HG03280 (cell line): ENCODE measurements around the gene PSG7.
"Not testable (repeated sequence)": the region's sequence is repeated elsewhere in the genome, so short reads cannot be mapped to it uniquely, and the experiment has no call there.

ENCODE experiments used
- ATAC-seq: cut with Tn5 transposase; IDR thresholded peaks from one replicate; pipeline ENCODE4 v1.9.1; 2021; ENCODE audit warnings: mild to moderate bottlenecking, moderate library complexity; ENCODE audit not compliant: unreplicated experiment

The PSG7 gene

DNA sequence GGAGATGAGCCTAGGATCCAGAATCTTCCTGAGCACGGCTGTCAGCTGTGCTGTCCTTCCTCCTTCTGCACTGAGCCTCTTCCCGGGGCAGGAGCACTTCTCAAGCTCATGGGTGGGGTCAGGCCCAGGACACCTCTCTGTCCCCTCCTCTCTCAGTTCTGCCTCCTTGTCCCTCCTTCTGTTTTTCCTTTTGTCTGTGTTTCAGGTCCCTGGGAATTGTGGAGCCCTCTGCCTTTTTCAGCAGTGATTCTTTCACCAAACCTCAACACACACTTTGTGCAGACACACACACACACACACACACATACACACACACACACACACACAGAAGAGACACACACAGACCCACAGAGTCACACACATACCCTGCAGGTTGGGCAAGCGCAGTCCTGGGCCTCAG is at the start of gene PSG7:
PSG7 (minus strand) TSS at position 101 of the 400 bp plus-strand sequence. CDS start 131 bp downstream, outside the sequence.
- ATAC-seq, result not testable (repeated sequence)

DNA sequence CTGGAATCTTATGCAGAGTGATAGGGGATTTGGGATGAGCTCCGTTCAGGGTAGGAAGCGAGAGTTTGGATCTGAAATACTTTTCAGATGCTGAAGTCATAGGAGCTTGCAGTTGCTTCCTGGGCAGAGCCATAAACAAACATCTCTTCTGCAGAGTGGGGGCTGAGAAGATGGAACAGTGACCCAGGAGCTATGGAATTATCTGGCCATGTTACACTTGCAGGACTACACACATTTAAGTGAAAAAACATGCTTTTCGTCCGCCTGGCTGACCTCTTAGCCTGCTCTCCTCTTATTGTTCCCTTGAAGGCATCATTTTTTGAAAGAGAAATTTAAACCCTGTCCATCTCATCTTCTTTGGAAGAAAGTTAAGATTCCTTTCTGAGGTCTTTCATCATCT is 48.6 kb upstream of the PSG7 start:
- ATAC-seq, result no peak

DNA sequence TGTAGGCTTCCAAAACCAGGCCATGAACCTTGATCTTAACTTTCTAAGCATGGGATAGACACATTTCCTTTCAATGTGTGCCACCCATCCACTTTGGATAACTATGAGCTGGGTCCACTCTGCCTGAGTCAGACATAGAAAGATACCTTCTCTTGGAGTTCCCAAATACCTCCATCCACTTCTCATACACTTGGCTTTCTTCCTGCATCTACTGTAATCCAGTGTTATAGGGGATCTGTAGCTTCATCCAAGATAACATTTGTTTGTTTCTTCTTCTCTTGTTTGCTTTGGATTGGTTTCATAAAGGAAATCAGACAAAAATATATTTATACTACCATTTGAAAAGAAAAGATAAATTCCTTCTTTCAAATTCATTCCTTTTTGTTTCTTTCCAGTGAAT is 45.1 kb upstream of the PSG7 start:
- ATAC-seq, result not testable (repeated sequence)

DNA sequence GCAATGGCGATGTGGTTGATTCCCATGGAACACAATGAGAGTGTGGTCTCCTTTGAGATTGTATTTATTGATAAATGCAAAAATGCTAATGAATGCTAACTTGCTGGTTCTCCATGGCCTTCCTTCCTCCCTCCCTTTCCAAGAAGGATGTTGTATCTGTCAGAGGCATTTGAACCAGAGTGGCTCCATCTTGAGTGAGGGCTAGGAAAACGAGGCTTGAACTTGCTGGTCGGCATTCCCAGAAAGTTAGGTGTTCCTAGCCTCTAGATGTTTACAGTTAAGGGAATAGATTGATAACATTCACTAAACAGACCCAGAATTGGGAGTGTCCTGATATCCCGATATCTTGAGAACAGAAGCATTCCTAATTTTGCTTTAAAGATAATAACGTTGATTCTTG is 34.4 kb upstream of the PSG7 start:
- ATAC-seq, result not testable (repeated sequence)

DNA sequence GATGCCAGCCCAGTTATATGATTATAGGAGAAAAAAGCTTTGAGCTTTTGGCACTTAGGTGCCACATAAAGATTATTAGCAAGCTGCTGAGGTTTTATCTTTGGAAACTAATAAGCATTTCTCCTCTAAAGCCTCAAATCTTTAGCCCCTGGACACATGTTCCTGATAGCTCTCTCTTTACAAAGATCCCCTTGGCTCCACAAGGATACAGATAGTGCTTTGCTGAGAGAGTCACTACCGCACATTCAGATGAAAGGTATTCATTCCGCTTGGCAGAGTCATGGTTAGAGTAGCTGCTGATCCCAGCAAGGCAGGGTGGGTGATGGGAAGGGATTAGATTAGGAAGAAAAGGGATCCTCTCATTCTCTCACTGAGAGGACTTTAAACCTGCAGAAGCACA is 28.2 kb upstream of the PSG7 start:
- ATAC-seq, result no peak

DNA sequence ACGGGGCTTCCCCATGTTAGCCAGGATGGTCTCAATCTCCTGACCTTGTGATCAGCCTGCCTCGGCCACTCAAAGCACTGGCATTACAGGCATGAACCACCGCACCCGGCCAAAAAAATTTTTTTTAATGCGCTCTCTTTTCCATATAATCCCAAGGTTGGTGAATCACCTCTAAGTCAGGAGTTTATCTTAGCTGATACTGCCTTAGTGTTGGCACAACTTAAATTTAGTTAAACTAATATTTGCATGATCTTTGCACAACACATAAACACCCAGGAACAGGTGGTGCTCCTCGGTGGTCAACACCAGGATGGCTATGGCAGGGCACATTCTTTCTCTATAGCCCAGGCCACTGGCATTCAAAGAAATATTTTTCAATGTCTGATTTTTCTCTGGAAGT is 24.1 kb upstream of the PSG7 start:
- ATAC-seq, result no peak

DNA sequence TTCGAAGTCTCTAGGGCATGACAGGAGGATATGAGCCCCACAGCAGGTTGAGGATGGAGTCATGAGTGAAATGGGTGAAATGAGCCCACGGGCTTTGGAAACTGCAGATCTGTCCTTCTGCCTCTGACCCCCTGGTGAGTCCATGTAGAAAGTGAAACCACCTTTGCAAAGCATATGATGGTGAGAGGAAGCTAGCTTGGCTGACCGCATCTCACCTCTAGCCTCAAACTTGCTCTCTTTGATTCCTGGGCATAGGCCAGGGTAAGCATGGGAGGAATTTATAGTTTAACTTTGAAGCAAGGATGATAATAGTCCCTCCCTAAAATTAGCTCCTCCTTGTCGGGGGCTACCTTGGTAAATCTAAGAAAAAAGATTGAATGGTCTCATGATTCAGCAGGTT is 15.1 kb upstream of the PSG7 start:
- ATAC-seq, result not testable (repeated sequence)

DNA sequence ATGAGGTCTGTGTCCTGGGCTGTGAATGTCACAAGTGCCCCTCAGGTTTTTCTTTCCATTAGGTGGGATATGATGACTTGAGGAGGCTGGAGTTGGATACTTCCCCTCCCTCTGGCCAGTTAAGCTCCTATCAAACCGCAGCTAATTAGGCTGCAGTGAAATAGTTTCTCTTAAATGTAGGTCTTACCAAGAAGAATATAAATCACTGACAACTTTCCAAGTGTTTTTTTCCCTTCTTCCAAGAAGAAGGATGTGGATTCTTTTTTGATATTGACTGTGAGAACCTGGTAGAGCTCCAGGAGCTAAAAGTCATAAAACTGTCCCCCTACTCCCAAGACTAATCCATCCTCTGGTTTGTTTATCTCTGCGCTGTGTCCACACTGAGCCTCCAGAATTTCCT is 14.5 kb upstream of the PSG7 start:
- not testable (repeated sequence) for ATAC-seq

DNA sequence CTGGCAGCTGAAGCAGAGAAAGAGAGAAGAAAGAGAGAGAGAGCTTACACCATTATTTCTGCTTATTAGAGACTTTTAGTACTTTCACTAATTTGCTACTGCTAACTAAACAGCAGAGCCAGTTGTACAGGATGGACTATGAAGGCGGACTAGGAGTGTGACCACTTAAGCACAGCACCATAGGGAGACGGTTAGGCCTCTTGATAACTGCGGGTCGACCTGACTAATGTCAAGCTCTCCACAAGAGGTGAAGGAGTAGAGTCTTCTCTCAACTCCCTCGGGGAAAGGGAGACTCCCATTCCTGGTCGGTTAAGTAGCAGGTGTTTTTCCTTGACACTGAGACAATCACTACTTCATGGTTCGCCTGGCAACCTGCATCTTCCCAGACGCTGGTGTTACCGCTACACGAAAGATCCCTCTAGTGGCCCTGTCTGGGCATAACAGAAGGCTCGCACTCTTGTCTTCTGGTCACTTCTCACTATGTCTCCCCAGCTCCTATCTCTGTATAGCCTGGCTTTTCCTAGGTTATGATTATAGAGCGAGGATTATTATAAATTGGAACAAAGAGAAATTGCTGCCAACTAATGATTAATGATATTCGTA is 5.3 kb upstream of the PSG7 start:
- no peak for ATAC-seq

DNA sequence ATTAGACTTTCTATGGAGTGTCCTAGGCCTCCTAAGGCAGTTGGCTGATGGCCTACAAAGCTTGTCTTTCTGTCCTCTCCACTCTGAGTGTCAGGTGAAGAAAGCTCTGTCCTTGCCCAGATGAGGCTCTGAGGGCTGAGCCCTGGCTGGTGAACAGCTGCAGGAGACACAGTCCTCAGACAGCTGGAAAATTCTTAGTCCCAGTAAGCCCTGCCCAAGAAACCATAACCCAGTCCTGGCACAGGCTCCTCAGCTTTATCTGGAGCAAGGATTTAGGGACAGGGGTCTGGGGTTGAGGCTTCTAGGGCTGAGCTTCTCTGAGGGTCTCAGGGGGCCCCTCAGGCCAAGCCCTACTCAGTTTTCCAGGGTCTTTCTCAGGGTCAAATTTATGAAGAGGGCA is 2.3 kb downstream of the PSG7 start:
- not testable (repeated sequence) for ATAC-seq

DNA sequence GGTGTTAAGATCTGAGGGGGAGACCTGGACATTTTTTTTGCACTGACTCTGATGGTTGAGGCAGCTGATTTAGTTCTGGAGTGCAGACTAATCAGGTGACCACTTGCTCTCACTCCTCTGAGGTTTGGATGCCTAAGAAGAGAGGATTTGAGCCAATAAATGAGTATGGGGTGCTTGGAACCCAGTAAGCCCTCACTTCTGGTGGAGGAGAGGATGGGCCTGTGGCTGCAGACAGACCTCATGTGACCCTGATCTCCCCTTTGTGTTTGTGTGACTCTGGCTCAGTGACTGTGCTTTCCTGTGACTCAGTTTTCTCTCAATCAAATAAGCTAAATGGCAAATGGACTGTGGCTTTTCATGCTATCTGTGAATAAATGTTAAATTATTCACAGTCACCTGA is 2.8 kb downstream of the PSG7 start:
- ATAC-seq, result not testable (repeated sequence)

DNA sequence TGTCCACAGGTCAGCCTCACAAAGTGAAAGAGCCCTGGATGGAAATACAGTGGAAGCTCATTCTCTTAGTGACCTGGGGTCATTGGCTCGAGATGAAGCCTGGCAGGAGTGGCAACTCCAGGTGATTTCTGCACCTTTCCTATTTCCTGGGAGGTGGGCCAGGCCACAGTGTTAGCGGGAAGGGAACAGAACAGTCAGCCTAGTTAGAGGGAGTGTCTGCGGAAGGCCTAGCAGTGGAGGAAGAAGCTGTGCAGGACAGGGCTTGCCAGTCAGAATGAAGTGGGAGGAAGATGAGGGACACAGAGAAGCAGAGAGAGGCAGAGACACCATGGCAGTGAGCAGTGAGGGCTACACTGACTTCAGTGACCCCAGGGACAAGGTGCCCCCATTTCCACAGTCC is 3.6 kb downstream of the PSG7 start:
- not testable (repeated sequence) for ATAC-seq

DNA sequence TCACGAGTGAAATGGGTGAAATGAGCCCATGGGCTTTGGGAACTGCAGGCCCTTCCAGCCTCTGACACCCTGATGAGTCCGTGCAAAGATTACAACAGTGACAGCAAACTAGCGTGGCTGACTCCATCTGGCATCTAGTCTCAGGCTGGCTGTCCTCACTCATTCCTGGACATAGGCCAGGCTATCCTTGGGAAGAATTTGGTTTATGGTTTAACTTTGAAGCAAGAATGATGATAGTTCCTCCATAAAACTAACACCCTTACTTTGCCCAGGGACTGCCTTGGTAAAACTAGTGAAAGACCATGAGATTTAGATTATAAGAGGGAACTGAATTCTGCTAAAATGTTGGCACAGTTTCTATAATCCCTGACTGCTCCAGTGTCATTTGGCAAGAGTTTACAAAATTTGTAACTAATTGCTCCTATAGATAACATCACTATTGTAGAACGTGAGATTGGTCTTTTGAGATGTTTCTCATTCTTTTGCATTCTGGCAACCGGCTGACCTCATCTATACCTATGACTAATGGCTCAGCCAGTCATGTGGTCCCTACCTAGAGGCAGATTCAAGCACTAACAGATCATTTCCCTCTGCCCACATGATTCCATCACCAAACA is 4.4 kb downstream of the PSG7 start:
- not testable (repeated sequence) for ATAC-seq

DNA sequence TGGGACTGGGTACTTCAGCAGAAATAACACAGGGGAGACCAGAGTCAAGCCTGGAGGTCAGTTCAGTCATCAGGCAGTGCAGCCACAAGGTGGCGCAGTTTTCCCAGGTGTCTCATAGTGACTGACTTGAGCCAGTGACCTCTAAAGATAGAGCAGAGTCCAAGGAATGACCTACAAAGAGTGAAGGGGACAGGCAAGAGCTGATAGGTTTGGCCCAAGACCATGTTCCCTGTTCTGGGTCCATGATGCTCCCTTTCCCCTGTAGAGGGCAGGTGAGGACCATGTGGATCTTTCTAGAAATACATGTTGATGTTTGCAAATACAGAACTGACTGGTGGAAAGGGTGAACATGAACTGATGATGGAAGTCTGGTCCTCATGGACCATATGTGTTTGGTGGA is 6.8 kb downstream of the PSG7 start:
- ATAC-seq, result not testable (repeated sequence)

DNA sequence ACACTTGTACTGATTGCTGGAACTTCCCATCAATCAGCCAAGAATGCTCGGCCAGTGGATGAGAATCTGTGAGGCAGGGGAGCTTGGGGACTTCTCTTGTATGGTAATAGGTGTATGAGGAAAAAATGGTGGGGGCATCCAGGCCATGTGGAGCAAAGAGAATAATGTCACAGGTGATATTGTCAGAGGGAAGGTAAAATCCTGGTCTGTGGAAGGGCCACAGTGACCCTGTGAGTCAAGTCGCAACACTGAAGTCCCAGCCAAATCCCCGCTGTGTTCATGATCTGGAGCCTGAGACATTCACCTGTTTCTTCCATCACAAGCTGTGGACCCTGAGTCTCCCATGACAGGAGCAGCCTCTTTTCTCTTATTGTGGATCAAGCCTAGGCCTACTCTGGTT is 8.1 kb downstream of the PSG7 start:
- no peak for ATAC-seq

DNA sequence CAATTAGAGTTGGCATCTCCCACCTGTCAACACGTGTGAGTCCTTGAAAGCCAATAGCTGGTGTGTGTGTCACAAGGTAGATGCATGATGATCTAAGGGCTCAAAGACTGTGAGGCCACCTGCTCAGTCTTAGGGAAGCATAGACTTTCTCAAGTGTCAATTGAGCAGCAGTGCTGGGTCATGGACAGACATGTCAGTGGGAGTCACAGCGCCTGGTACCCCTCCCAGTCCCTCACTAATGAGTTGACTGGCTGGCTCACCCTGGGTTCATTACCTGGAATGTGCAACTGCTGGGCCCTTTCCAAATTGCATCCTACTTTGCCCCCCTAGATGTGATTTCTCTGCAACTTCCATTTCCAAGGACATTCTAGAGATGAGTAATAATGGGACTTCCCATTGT is 10.2 kb downstream of the PSG7 start:
- ATAC-seq, result no peak

DNA sequence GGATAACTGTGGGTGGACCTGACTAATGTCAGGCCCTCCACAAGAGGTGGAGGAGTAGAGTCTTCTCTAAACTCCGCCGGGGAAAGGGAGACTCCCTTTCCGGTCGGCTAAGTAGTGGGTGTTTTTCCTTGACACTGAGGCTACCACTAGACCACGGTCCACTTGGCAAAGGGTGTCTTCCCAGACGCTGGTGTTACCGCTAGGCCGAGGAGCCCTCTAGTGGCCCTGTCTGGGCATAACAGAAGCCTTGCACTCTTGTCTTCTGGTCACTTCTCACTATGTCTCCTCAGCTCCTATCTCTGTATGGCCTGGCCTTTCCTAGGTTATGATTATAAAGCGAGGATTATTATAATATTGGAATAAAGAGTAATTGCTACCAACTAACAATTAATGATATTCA is 13.9 kb downstream of the PSG7 start:
- not testable (repeated sequence) for ATAC-seq

DNA sequence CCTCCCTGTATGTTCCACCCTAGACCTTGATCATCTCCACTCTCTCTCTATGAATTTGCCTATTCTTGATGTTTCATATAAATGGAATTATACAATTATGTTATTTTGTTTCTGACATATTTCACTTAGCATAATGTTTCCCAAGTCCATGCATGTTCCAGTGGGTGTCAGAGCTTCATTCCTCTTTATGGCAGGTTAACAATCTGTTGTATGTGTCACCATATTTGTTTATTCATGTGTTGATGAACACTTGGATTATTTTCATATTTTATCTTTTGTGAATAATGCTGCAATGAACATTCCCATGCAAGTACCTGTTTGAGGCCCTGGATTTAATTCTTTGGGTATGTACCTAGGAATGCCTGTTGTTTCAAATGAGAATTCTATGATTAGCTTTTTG is 16.0 kb downstream of the PSG7 start:
- ATAC-seq, result not testable (repeated sequence)

DNA sequence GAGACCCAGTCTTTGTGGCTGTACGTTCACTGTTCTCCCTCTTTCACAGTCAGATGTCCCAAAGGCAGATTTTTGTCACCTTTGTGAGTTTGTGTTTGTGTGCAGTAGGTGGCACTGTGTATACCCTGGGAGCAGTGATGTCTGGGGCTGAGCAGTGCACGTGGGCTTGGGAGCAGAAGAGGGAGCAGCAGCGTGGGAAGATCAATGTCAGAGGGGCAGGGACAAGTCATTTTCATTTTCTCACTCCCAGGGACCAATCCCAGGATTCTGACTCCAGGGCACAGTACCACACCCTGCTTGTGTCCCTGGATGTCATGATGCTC is 17.3 kb downstream of the PSG7 start:
- ATAC-seq, result no peak

DNA sequence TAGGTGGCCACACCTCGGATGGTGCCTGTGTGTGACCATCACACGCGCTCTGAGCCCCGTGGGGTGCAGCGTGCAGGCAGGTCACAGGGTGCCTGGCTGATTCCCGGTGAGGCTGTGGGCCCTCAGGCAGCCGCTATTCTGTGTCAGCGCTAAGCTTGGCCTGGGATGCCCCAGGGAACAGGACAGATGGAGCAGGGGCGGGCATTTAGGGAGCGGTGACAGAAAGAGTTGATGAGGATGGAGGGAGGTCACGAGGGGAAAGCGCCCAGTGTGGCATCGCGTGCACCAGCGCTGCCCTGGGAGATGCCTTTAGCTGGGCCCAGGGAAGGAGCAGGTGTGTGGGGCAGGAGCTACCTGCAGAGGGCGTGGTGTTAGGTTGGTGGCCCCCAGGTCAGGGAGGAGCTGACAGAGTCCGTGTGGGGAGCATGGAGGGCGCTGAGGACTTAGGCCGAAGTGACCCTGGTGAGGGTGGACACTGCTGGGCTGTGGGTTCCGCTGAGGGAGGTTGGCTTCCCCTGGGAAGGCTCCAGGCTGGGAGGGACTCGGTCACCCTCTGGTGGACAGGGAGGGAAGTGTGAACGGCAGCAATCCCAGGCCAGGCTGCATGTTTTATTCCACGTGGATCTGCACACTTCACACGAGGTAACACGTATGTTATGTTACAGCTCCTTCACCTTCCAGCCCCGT is 17.8 kb downstream of the PSG7 start:
- not testable (repeated sequence) for ATAC-seq

DNA sequence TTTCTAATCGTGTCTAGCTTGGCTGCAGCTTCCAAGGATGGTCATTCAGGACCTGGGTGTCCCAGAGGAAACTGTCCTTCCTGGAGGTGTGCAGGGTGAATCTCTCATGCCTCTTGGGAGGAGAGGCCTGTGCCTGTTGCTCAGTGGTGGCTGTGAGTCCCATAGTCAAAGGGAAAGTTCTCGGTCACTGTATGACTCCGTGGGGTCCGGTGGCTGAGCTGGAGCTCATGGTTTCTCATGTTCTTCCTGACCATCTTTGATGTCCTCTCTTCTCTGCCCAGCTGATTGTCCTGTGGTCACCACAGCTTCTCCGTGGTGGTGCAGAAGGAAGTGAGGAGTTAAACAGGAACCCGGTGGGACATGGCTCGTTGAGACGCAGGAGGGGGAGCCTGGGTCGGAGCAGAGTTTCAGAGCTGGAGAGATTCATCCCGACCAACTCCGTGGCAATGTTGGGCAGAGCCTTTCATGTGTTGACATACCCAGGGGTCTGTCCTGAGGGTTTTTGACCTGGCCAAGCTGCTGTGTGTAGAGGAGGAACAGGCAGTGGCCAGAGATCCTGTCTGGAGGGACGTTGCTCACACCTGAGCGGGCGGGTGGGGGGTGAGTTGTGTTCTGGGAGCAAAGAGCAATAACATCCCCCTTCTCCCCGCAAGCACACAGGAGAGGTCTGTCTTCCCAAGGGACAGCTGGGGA is 18.5 kb downstream of the PSG7 start:
- not testable (repeated sequence) for ATAC-seq

DNA sequence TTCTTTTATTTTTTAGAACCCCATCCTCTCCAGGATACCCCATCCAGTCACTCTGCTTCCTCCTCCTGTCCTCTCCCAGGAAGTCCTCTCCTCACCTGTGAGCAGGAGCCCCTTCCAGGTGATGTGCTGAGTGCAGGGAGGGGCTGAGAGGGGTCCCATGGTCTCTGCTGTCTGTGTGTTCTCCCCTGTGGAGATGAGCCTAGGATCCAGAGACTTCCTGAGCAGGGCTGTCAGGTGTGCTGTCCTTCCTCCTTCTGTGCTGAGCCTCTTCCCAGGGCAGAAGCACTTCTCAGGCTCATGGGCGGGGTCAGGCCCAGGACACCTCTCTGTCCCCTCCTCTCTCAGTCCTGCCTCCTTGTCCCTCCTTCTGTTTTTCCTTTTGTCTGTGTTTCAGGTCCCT is 19.4 kb downstream of the PSG7 start, which contains the start of gene PSG6:
PSG6 (minus strand) TSS at position 261 of the 400 bp plus-strand sequence; CDS start at position 159, 102 bp downstream.
- ATAC-seq, result not testable (repeated sequence)
